GM06990 (cell line): ENCODE results near the gene GPR162.
A peak's percentile ranks its signal among the peaks of the same experiment; 100 is the strongest.
"Not testable (repeated sequence)": the region's sequence is repeated elsewhere in the genome, so short reads cannot be mapped to it uniquely, and the experiment has no call there.

Experiments
- DNase-seq: peaks from one replicate; pipeline ENCODE4 v3.0.0-alpha.2; 2011; ENCODE audit not compliant: insufficient read length; ENCODE audit errors: extremely low read depth
- H3K27me3 ChIP-seq: replicated peaks from 2 replicates; pipeline ENCODE4 v1.6.0; 2011; ENCODE audit warnings: low read length; ENCODE audit not compliant: control insufficient read depth, insufficient read depth
- H3K36me3 ChIP-seq: 2 replicates; pipeline ENCODE4 v1.5.1; 2011; ENCODE audit warnings: low read length; ENCODE audit not compliant: control insufficient read depth, insufficient read depth
- H3K4me3 ChIP-seq: replicated peaks from 2 replicates; pipeline ENCODE4 v1.5.1; 2011; ENCODE audit warnings: low read depth, mild to moderate bottlenecking, control low read depth, low read length
- CTCF ChIP-seq: IDR thresholded peaks from 2 replicates; pipeline ENCODE4 v1.5.1; 2011; ENCODE audit warnings: low read length, control low read depth, mild to moderate bottlenecking, inconsistent platforms; ENCODE audit not compliant: insufficient read depth, poor library complexity, severe bottlenecking

GPR162 gene

GRCh38 chr12:6863586-6864321 lies 42.1 kb downstream of the GPR162 start:
- Histone ChIP-seq H3K27me3 (no peaks in the 10 kb centered on the region), H3K36me3 (peaks cover 39% of the 10 kb centered on the region), H3K4me3 (no peak overlapping the region)
- TF ChIP-seq CTCF = no peak
- DNase-seq = no peak

- H3K4me3 ChIP-seq, DNase-seq, H3K27me3 ChIP-seq: not testable (repeated sequence)
- H3K36me3 ChIP-seq = peaks cover 40% of the 10 kb centered on the region
Measured at GRCh38 chr12:6865307-6865706, 43.7 kb downstream of the GPR162 start.

GRCh38 chr12:6866163-6866919 lies 44.7 kb downstream of the GPR162 start:
- Histone ChIP-seq H3K36me3 (peaks cover 38% of the 10 kb centered on the region), H3K4me3 (peak overlapping the region; percentile 72; the same call in 1 of the 2 replicates), H3K27me3 (no peaks in the 10 kb centered on the region)
- no peak for DNase-seq
- TF ChIP-seq CTCF = no peak

GRCh38 chr12:6866920-6867412 lies 45.3 kb downstream of the GPR162 start:
- TF ChIP-seq CTCF = no peak
- no peaks in the 10 kb centered on the region for H3K27me3 ChIP-seq
- no peak for DNase-seq
- H3K36me3 ChIP-seq = peaks cover 33% of the 10 kb centered on the region
- H3K4me3 ChIP-seq = peak overlapping the region; percentile 72

- peak; percentile 86 for DNase-seq
- H3K27me3 ChIP-seq = no peaks in the 10 kb centered on the region
- TF ChIP-seq CTCF = no peak
- peak within 1 kb of the TSS; percentile 72 for H3K4me3 ChIP-seq
- H3K36me3 ChIP-seq = peaks cover 33% of the 10 kb centered on the region
Measured at GRCh38 chr12:6867413-6868210, 46.0 kb downstream of the GPR162 start, which contains the start of gene TPI1. TSS of gene TPI1 (plus strand) at chr12:6867531. CDS start at chr12:6867567, 36 bp downstream.
